PC-9 (cell line): Measurements from ENCODE around the gene SRPRB.

ENCODE experiments used
- EZH2 ChIP-seq: fragments of 200-600 bp; sonication (generic); IDR thresholded peaks from 2 replicates; pipeline ENCODE4 v1.8.0; 2017; ENCODE audit warnings: antibody characterized with exemption, low read depth
- TF ChIP-seq, protein P1 (sequence below): fragments of 200-600 bp; sonication (generic); conservative IDR thresholded peaks from 2 replicates; pipeline ENCODE4 v1.6.1; 2017; ENCODE audit warnings: mixed run types, antibody characterized with exemption, mild to moderate bottlenecking, moderate library complexity

DNA sequence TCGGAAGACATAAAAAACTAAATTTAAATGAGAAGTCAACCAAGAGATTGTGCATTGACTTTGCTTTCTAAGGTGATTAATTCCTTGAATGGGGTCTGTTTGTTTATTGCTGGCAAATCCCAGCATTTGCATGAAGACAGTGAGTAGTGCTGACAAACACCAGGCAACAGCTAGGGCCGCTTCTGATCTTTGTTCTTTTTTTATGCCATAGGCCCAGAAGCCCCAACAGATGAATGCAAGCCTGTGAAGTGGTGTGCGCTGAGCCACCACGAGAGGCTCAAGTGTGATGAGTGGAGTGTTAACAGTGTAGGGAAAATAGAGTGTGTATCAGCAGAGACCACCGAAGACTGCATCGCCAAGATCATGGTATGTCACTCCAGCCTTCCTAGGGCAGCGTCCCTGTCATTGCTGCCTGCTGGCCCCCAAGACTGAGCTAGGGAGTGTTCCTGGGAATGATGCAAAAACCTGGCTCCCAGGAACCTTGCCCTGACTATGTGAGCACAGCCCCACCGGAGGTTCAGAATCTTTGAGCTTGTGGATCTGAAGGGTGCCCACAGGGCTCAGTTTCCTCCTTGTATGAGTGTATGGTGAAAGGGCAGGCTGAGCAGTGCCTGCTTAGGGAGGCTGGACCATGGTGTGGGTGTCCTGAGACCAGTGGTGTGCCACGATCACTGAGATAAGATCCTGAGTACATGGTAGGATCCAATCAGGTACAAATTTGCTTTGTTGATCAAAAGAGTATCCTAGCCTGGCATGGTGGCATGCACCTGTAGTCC is 46.5 kb upstream of the SRPRB start:
- TF ChIP-seq, protein P1, sequence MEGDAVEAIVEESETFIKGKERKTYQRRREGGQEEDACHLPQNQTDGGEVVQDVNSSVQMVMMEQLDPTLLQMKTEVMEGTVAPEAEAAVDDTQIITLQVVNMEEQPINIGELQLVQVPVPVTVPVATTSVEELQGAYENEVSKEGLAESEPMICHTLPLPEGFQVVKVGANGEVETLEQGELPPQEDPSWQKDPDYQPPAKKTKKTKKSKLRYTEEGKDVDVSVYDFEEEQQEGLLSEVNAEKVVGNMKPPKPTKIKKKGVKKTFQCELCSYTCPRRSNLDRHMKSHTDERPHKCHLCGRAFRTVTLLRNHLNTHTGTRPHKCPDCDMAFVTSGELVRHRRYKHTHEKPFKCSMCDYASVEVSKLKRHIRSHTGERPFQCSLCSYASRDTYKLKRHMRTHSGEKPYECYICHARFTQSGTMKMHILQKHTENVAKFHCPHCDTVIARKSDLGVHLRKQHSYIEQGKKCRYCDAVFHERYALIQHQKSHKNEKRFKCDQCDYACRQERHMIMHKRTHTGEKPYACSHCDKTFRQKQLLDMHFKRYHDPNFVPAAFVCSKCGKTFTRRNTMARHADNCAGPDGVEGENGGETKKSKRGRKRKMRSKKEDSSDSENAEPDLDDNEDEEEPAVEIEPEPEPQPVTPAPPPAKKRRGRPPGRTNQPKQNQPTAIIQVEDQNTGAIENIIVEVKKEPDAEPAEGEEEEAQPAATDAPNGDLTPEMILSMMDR, result no peak
- no peak for TF ChIP-seq EZH2
